Measurements from ENCODE around the gene SFMBT2. TPM values are rescaled to one million over a fixed set of nuclear protein-coding genes. Genes with fewer than 3 reads are reported as not detected.

Gene SFMBT2
- total and polyA plus RNA-seq, 10 of the 15 experiments (the other 5 are each of a cell fraction or from before 2014, with no cell fraction given) = 2.8 to 29.6 (median 15.1) TPM

- peaks cover 9 to 30% of the 10 kb centered on the region in 2 experiments for H3K36me3 ChIP-seq (ENCODE audit: control insufficient read depth in 2 of 2, insufficient read depth in 2 of 2, low read length in 1 of 2)
- TF ChIP-seq TAF1 (IDR thresholded peaks at IDR 0.05; ENCODE audit: borderline replicate concordance, low read depth, low read length) (no peak), GATAD2B (conservative IDR thresholded peaks at IDR 0.05; ENCODE audit: low read depth) (no peak), RCOR1 (conservative IDR thresholded peaks at IDR 0.05; ENCODE audit: low read depth, low read length) (no peak), TCF7 (IDR thresholded peaks at IDR 0.05; ENCODE audit: borderline replicate concordance) (no peak), NBN (IDR thresholded peaks at IDR 0.05) (no peak), SREBF1 (IDR thresholded peaks at IDR 0.05; ENCODE audit: low read length) (no peak), RBBP5 (conservative IDR thresholded peaks at IDR 0.05) (no peak), MYC (IDR thresholded peaks at IDR 0.05; ENCODE audit: insufficient read depth, insufficient read length, insufficient replicate concordance, low read length, severe bottlenecking) (no peak), FOXM1 (IDR thresholded peaks at IDR 0.05; ENCODE audit: low read depth, low read length) (no peak), NFYA (IDR thresholded peaks at IDR 0.05; ENCODE audit: borderline replicate concordance, low read depth, low read length) (no peak), MEF2A (IDR thresholded peaks at IDR 0.05; ENCODE audit: insufficient read depth, low read depth, low read length) (no peak), HDAC6 (IDR thresholded peaks at IDR 0.05; ENCODE audit: unreplicated experiment) (no peak), POLR2A (IDR thresholded peaks at IDR 0.05; ENCODE audit: low read depth, low read length) (no peak)
- TF ChIP-seq, protein P1, sequence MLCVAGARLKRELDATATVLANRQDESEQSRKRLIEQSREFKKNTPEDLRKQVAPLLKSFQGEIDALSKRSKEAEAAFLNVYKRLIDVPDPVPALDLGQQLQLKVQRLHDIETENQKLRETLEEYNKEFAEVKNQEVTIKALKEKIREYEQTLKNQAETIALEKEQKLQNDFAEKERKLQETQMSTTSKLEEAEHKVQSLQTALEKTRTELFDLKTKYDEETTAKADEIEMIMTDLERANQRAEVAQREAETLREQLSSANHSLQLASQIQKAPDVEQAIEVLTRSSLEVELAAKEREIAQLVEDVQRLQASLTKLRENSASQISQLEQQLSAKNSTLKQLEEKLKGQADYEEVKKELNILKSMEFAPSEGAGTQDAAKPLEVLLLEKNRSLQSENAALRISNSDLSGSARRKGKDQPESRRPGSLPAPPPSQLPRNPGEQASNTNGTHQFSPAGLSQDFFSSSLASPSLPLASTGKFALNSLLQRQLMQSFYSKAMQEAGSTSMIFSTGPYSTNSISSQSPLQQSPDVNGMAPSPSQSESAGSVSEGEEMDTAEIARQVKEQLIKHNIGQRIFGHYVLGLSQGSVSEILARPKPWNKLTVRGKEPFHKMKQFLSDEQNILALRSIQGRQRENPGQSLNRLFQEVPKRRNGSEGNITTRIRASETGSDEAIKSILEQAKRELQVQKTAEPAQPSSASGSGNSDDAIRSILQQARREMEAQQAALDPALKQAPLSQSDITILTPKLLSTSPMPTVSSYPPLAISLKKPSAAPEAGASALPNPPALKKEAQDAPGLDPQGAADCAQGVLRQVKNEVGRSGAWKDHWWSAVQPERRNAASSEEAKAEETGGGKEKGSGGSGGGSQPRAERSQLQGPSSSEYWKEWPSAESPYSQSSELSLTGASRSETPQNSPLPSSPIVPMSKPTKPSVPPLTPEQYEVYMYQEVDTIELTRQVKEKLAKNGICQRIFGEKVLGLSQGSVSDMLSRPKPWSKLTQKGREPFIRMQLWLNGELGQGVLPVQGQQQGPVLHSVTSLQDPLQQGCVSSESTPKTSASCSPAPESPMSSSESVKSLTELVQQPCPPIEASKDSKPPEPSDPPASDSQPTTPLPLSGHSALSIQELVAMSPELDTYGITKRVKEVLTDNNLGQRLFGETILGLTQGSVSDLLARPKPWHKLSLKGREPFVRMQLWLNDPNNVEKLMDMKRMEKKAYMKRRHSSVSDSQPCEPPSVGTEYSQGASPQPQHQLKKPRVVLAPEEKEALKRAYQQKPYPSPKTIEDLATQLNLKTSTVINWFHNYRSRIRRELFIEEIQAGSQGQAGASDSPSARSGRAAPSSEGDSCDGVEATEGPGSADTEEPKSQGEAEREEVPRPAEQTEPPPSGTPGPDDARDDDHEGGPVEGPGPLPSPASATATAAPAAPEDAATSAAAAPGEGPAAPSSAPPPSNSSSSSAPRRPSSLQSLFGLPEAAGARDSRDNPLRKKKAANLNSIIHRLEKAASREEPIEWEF (IDR thresholded peaks at IDR 0.05; ENCODE audit: insufficient replicate concordance, low read depth, low read length) = no peak
- TF ChIP-seq, protein P2, sequence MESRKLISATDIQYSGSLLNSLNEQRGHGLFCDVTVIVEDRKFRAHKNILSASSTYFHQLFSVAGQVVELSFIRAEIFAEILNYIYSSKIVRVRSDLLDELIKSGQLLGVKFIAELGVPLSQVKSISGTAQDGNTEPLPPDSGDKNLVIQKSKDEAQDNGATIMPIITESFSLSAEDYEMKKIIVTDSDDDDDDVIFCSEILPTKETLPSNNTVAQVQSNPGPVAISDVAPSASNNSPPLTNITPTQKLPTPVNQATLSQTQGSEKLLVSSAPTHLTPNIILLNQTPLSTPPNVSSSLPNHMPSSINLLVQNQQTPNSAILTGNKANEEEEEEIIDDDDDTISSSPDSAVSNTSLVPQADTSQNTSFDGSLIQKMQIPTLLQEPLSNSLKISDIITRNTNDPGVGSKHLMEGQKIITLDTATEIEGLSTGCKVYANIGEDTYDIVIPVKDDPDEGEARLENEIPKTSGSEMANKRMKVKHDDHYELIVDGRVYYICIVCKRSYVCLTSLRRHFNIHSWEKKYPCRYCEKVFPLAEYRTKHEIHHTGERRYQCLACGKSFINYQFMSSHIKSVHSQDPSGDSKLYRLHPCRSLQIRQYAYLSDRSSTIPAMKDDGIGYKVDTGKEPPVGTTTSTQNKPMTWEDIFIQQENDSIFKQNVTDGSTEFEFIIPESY (IDR thresholded peaks at IDR 0.05) = no peak
- no TSS peak for BruUV-seq (replicated peaks)
- RAD21 ChIA-PET (ENCODE audit: unreplicated experiment) = no interaction called here
- H4K20me1 ChIP-seq (ENCODE audit: control insufficient read depth, insufficient read depth) = no peaks in the 10 kb centered on the region
- no peak overlapping the region for H3K27ac ChIP-seq (ENCODE audit: control insufficient read depth, insufficient read depth)
- intact Hi-C loops (cut with micrococcal nuclease; ENCODE audit: unreplicated experiment) = no loop called here
- POLR2A ChIA-PET = interaction anchor here (0.6 kb wide), 1 partner anchor 145 kb away, joined by 6 read pairs; the partner anchor contains the start of gene SFMBT2
- no peak overlapping the region for H3K4me3 ChIP-seq
- H3K79me2 ChIP-seq (ENCODE audit: control insufficient read depth, insufficient read depth, low read length) = no peaks in the 10 kb centered on the region
- H3K4me2 ChIP-seq (ENCODE audit: control insufficient read depth, insufficient read depth) = no peak overlapping the region
- DNase-seq (ENCODE audit: low read depth, low spot score) (no peak), ATAC-seq (no peak), FAIRE-seq (no peak)
- no peaks in the 10 kb centered on the region for H3K27me3 ChIP-seq (replicated peaks in 1 of 2; ENCODE audit: control insufficient read depth in 2 of 2, insufficient read depth in 2 of 2, low read length in 1 of 2)
- no peaks in the 10 kb centered on the region for H3K9me3 ChIP-seq (replicated peaks; ENCODE audit: control insufficient read depth, insufficient read depth, low read length)
- in situ Hi-C loops (cut with MboI) = no loop called here
- H2AFZ ChIP-seq (ENCODE audit: control insufficient read depth, low read depth, low read length) = no peak overlapping the region
- CTCF ChIA-PET = no interaction called here
- WGBS (ENCODE audit: insufficient coverage, insufficient replicate concordance, low lambda C conversion rate, missing lambda C conversion rate) = 93% methylated on average over 8 of the region's 8 CpGs
- H3K9ac ChIP-seq (ENCODE audit: control insufficient read depth, insufficient read depth, low read length) = no peak overlapping the region
- peaks cover 3% of the 10 kb centered on the region; the same call in 1 of the 2 replicates for H3K4me1 ChIP-seq (ENCODE audit: control insufficient read depth, insufficient read depth, low read length)
- SMC1A ChIA-PET (ENCODE audit: uncharacterized antibody, unreplicated experiment) = no interaction called here
Measured at GRCh38 chr10:7265396-7266123, 145.3 kb downstream of the SFMBT2 start.
